ENCODE results near the gene DSE.

Gene DSE

GRCh38 chr6:116429111-116429510 lies 58.4 kb downstream of the DSE start:
- Mint-ChIP-seq H3K36me3 (ENCODE audit: low read depth) (no peaks in the 10 kb centered on the region), H3K9me3 (no peaks in the 10 kb centered on the region), H3K27me3 (ENCODE audit: low read depth) (peaks cover 5% of the 10 kb centered on the region), H3K4me1 (ENCODE audit: low read depth) (no peaks in the 10 kb centered on the region), H3K4me3 (no peak overlapping the region), H3K27ac (no peak overlapping the region)

- no peak overlapping the region for H3K27ac Mint-ChIP-seq
- no peaks in the 10 kb centered on the region for H3K9me3 Mint-ChIP-seq
- H3K4me3 Mint-ChIP-seq, result no peak overlapping the region
- no peaks in the 10 kb centered on the region for H3K36me3 Mint-ChIP-seq (ENCODE audit: low read depth)
- no peaks in the 10 kb centered on the region for H3K4me1 Mint-ChIP-seq (ENCODE audit: low read depth)
- peaks cover 9% of the 10 kb centered on the region for H3K27me3 Mint-ChIP-seq (ENCODE audit: low read depth)
Observed at GRCh38 chr6:116430860-116431259, 60.1 kb downstream of the DSE start.

GRCh38 chr6:116431964-116432595 lies 61.3 kb downstream of the DSE start:
- Mint-ChIP-seq H3K9me3 (no peaks in the 10 kb centered on the region), H3K4me3 (no peak overlapping the region), H3K27me3 (ENCODE audit: low read depth) (peaks cover 19% of the 10 kb centered on the region), H3K4me1 (ENCODE audit: low read depth) (no peaks in the 10 kb centered on the region), H3K27ac (no peak overlapping the region), H3K36me3 (ENCODE audit: low read depth) (no peaks in the 10 kb centered on the region)

- H3K27ac Mint-ChIP-seq, result no peak overlapping the region
- H3K4me1 Mint-ChIP-seq (ENCODE audit: low read depth), result no peaks in the 10 kb centered on the region
- H3K4me3 Mint-ChIP-seq, result no peak overlapping the region
- H3K9me3 Mint-ChIP-seq, result no peaks in the 10 kb centered on the region
- H3K36me3 Mint-ChIP-seq (ENCODE audit: low read depth), result no peaks in the 10 kb centered on the region
- peaks cover 22% of the 10 kb centered on the region for H3K27me3 Mint-ChIP-seq (ENCODE audit: low read depth)
Observed at GRCh38 chr6:116433206-116433712, 62.5 kb downstream of the DSE start.

GRCh38 chr6:116434056-116434725 lies 63.4 kb downstream of the DSE start:
- Mint-ChIP-seq H3K9me3 (no peaks in the 10 kb centered on the region), H3K27me3 (ENCODE audit: low read depth) (peaks cover 27% of the 10 kb centered on the region), H3K4me1 (ENCODE audit: low read depth) (no peaks in the 10 kb centered on the region), H3K36me3 (ENCODE audit: low read depth) (no peaks in the 10 kb centered on the region), H3K27ac (no peak overlapping the region), H3K4me3 (no peak overlapping the region)

- no peaks in the 10 kb centered on the region for H3K9me3 Mint-ChIP-seq
- no peak overlapping the region for H3K4me3 Mint-ChIP-seq
- peaks cover 43% of the 10 kb centered on the region for H3K27me3 Mint-ChIP-seq (ENCODE audit: low read depth)
Observed at GRCh38 chr6:116436586-116436985, 65.8 kb downstream of the DSE start.

GRCh38 chr6:116437656-116438055 lies 66.9 kb downstream of the DSE start:
- Mint-ChIP-seq H3K27me3 (ENCODE audit: low read depth) (peaks cover 49% of the 10 kb centered on the region), H3K36me3 (ENCODE audit: low read depth) (no peaks in the 10 kb centered on the region), H3K4me1 (ENCODE audit: low read depth) (no peaks in the 10 kb centered on the region), H3K9me3 (no peaks in the 10 kb centered on the region), H3K4me3 (no peak overlapping the region), H3K27ac (no peak overlapping the region)

More at GRCh38 chr6:116436586-116436985, 65.8 kb downstream of the DSE start:
- Mint-ChIP-seq H3K36me3 (ENCODE audit: low read depth) (no peaks in the 10 kb centered on the region), H3K4me1 (ENCODE audit: low read depth) (no peaks in the 10 kb centered on the region), H3K27ac (no peak overlapping the region)

- H3K27me3 Mint-ChIP-seq (ENCODE audit: low read depth), result peaks cover 55% of the 10 kb centered on the region
- H3K4me1 Mint-ChIP-seq (ENCODE audit: low read depth), result no peaks in the 10 kb centered on the region
- no peak overlapping the region for H3K4me3 Mint-ChIP-seq
- H3K36me3 Mint-ChIP-seq (ENCODE audit: low read depth), result no peaks in the 10 kb centered on the region
- no peaks in the 10 kb centered on the region for H3K9me3 Mint-ChIP-seq
- no peak overlapping the region for H3K27ac Mint-ChIP-seq
Observed at GRCh38 chr6:116438590-116439448, 68.1 kb downstream of the DSE start.

- H3K27ac Mint-ChIP-seq, result no peak overlapping the region
- no peaks in the 10 kb centered on the region for H3K36me3 Mint-ChIP-seq (ENCODE audit: low read depth)
- no peak overlapping the region for H3K4me3 Mint-ChIP-seq
- no peaks in the 10 kb centered on the region for H3K9me3 Mint-ChIP-seq
- H3K27me3 Mint-ChIP-seq (ENCODE audit: low read depth), result peaks cover 55% of the 10 kb centered on the region
- peaks cover 5% of the 10 kb centered on the region for H3K4me1 Mint-ChIP-seq (ENCODE audit: low read depth)
Observed at GRCh38 chr6:116439522-116440051, 68.8 kb downstream of the DSE start.

- Mint-ChIP-seq H3K4me3 (no peak overlapping the region), H3K27ac (no peak overlapping the region), H3K27me3 (ENCODE audit: low read depth) (peaks cover 38% of the 10 kb centered on the region), H3K36me3 (ENCODE audit: low read depth) (peaks cover 4% of the 10 kb centered on the region), H3K4me1 (ENCODE audit: low read depth) (peaks cover 21% of the 10 kb centered on the region), H3K9me3 (no peaks in the 10 kb centered on the region)
Observed at GRCh38 chr6:116443105-116443504, 72.4 kb downstream of the DSE start.

- H3K9me3 Mint-ChIP-seq, result no peaks in the 10 kb centered on the region
- H3K4me1 Mint-ChIP-seq (ENCODE audit: low read depth), result peaks cover 21% of the 10 kb centered on the region
Observed at GRCh38 chr6:116444092-116444491, 73.3 kb downstream of the DSE start.

GRCh38 chr6:116444575-116444974 lies 73.8 kb downstream of the DSE start:
- Mint-ChIP-seq H3K4me3 (no peak overlapping the region), H3K4me1 (ENCODE audit: low read depth) (peaks cover 24% of the 10 kb centered on the region), H3K36me3 (ENCODE audit: low read depth) (peaks cover 4% of the 10 kb centered on the region), H3K9me3 (no peaks in the 10 kb centered on the region), H3K27ac (peak overlapping the region; percentile 6), H3K27me3 (ENCODE audit: low read depth) (peaks cover 31% of the 10 kb centered on the region)

More at GRCh38 chr6:116444092-116444491, 73.3 kb downstream of the DSE start:
- Mint-ChIP-seq H3K27me3 (ENCODE audit: low read depth) (peaks cover 33% of the 10 kb centered on the region), H3K36me3 (ENCODE audit: low read depth) (peaks cover 4% of the 10 kb centered on the region), H3K27ac (no peak overlapping the region), H3K4me3 (no peak overlapping the region)

GRCh38 chr6:116445102-116445501 lies 74.4 kb downstream of the DSE start:
- no peak overlapping the region for H3K4me3 Mint-ChIP-seq
- no peak overlapping the region for H3K27ac Mint-ChIP-seq
- H3K36me3 Mint-ChIP-seq (ENCODE audit: low read depth), result peaks cover 5% of the 10 kb centered on the region
- no peaks in the 10 kb centered on the region for H3K9me3 Mint-ChIP-seq
- peaks cover 29% of the 10 kb centered on the region for H3K4me1 Mint-ChIP-seq (ENCODE audit: low read depth)
- peaks cover 27% of the 10 kb centered on the region for H3K27me3 Mint-ChIP-seq (ENCODE audit: low read depth)

GRCh38 chr6:116446399-116446798 lies 75.7 kb downstream of the DSE start:
- H3K9me3 Mint-ChIP-seq, result no peaks in the 10 kb centered on the region
- peaks cover 19% of the 10 kb centered on the region for H3K27me3 Mint-ChIP-seq (ENCODE audit: low read depth)
- peaks cover 6% of the 10 kb centered on the region for H3K36me3 Mint-ChIP-seq (ENCODE audit: low read depth)
- no peak overlapping the region for H3K4me3 Mint-ChIP-seq
- H3K27ac Mint-ChIP-seq, result no peak overlapping the region
- peaks cover 41% of the 10 kb centered on the region for H3K4me1 Mint-ChIP-seq (ENCODE audit: low read depth)

Measured in T-helper 1 cell treated with Interleukin-12 subunit alpha and Interleukin-12 subunit beta and Interleukin-4 antibody, amounts not matched to agents 30 μg/mL and 1 μg/mL, for 36 hours (primary cell).